SKM-1 treated with dmso at 0.1 percent for 144 hours (cell line): Measurements from ENCODE around the gene SEPTIN2.
"Not testable (repeated sequence)": the region's sequence is repeated elsewhere in the genome, so short reads cannot be mapped to it uniquely, and the experiment has no call there.

Source experiments
- DNase-seq: peaks from one replicate; lab custom pipeline; 2025; ENCODE audit not compliant: unreplicated experiment; lab: John Stamatoyannopoulos, UW

Gene SEPTIN2

GRCh38 chr2:241286348-241287090 lies 29.2 kb upstream of the SEPTIN2 start:
- DNase-seq: no peak

GRCh38 chr2:241288324-241288888 lies 27.3 kb upstream of the SEPTIN2 start:
- DNase-seq: no peak

GRCh38 chr2:241289053-241289452 lies 26.7 kb upstream of the SEPTIN2 start:
- no peak for DNase-seq

- DNase-seq: no peak
These were observed 26.1 kb upstream of the SEPTIN2 start for GRCh38 chr2:241289597-241289996.

GRCh38 chr2:241291153-241291552 lies 24.6 kb upstream of the SEPTIN2 start:
- no peak for DNase-seq

- DNase-seq: no peak
These were observed 23.7 kb upstream of the SEPTIN2 start for GRCh38 chr2:241291977-241292376.

- DNase-seq: not testable (repeated sequence)
These were observed 22.3 kb upstream of the SEPTIN2 start for GRCh38 chr2:241293378-241293797.

GRCh38 chr2:241295326-241296095 lies 20.2 kb upstream of the SEPTIN2 start:
- DNase-seq: no peak

- DNase-seq: no peak
These were observed 19.0 kb upstream of the SEPTIN2 start for GRCh38 chr2:241296767-241297166.

- no peak for DNase-seq
These were observed 17.1 kb upstream of the SEPTIN2 start for GRCh38 chr2:241298673-241299072.

- no peak for DNase-seq
These were observed 15.7 kb upstream of the SEPTIN2 start for GRCh38 chr2:241300000-241300399.

- no peak for DNase-seq
These were observed 13.6 kb upstream of the SEPTIN2 start for GRCh38 chr2:241302083-241302482.

- DNase-seq: no peak
These were observed 12.7 kb upstream of the SEPTIN2 start for GRCh38 chr2:241302759-241303651.

GRCh38 chr2:241304039-241304670 lies 11.6 kb upstream of the SEPTIN2 start:
- no peak for DNase-seq

- DNase-seq: no peak
These were observed 8.7 kb upstream of the SEPTIN2 start for GRCh38 chr2:241307055-241307454.

- no peak for DNase-seq
These were observed 7.5 kb upstream of the SEPTIN2 start for GRCh38 chr2:241308267-241308666.

GRCh38 chr2:241308832-241309500 lies 6.8 kb upstream of the SEPTIN2 start:
- no peak for DNase-seq

- peak; percentile 82 for DNase-seq
These were observed 6.0 kb upstream of the SEPTIN2 start for GRCh38 chr2:241309684-241310117.

GRCh38 chr2:241310917-241311566 lies 4.7 kb upstream of the SEPTIN2 start:
- no peak for DNase-seq
